Measurements from ENCODE around the gene SLC12A9. TPM values are rescaled to one million over a fixed set of nuclear protein-coding genes. Genes with fewer than 3 reads are reported as not detected.

The SLC12A9 gene
- total and polyA plus RNA-seq, 12 donors = 4.8 to 15.7 (median 7.3) TPM

- no peaks in the 10 kb centered on the region for H3K27me3 ChIP-seq
- DNase-seq = no peak
- H3K36me3 ChIP-seq = peaks cover 0 to 86% (median 6%) of the 10 kb centered on the region in 9 donors
- ATAC-seq = no peak
- no peak overlapping the region for H3K27ac ChIP-seq
- H3K4me1 ChIP-seq = peaks cover 0 to 16% (median 4%) of the 10 kb centered on the region in 9 donors
- no peak for TF ChIP-seq CTCF (IDR thresholded peaks at IDR 0.05)
- intact Hi-C loops (cut with DNase I) = loop anchor here in 4 of 10 donors (10.0 kb wide), 2 partner anchors 145 to 385 kb away; partner anchors contain the start of gene TSC22D4 (in 2 of the 4)
- H3K9me3 ChIP-seq = no peaks in the 10 kb centered on the region
- H3K4me3 ChIP-seq = no peak overlapping the region
- 88% methylated on average over 15 of the region's 15 CpGs for whole genome bisulfite sequencing, 2 donors
Observed at GRCh38 chr7:100859856-100860255, 7.3 kb downstream of the SLC12A9 start.

GRCh38 chr7:100860702-100861615, 8.4 kb downstream of the SLC12A9 start:
- ATAC-seq (no peak), DNase-seq (no peak)
- Histone ChIP-seq H3K27ac (no peak overlapping the region), H3K36me3 (peaks cover 0 to 85% (median 6%) of the 10 kb centered on the region in 9 donors), H3K27me3 (no peaks in the 10 kb centered on the region), H3K4me1 (peaks cover 0 to 16% (median 4%) of the 10 kb centered on the region in 9 donors), H3K4me3 (no peak overlapping the region), H3K9me3 (no peaks in the 10 kb centered on the region)
- TF ChIP-seq CTCF (IDR thresholded peaks at IDR 0.05) = no peak
- intact Hi-C loops (cut with DNase I) = loop anchor here in 1 of 10 donors (10.0 kb wide), 1 partner anchor 386 kb away; the partner anchor contains the start of gene TSC22D4
- WGBS, 2 donors = 94 to 97% methylated on average over 18 of the region's 18 CpGs

- WGBS, 2 donors = 96 to 97% methylated on average over 14 of the region's 14 CpGs
- no peak overlapping the region for H3K4me3 ChIP-seq
- H3K4me1 ChIP-seq = peaks cover 3 to 23% (median 9%) of the 10 kb centered on the region in 9 donors
- peaks cover 0 to 83% (median 6%) of the 10 kb centered on the region in 9 donors for H3K36me3 ChIP-seq
- DNase-seq = no peak
- no peaks in the 10 kb centered on the region for H3K27me3 ChIP-seq
- intact Hi-C loops (cut with DNase I) = loop anchor here in 1 of 10 donors (10.0 kb wide), 1 partner anchor 387 kb away; the partner anchor contains the start of gene TSC22D4
- TF ChIP-seq CTCF (IDR thresholded peaks at IDR 0.05) = no peak
- ATAC-seq = no peak
- H3K9me3 ChIP-seq = no peaks in the 10 kb centered on the region
- H3K27ac ChIP-seq = no peak overlapping the region
Observed at GRCh38 chr7:100861616-100861985, 9.1 kb downstream of the SLC12A9 start.

GRCh38 chr7:100863406-100863950, 11.0 kb downstream of the SLC12A9 start:
- Histone ChIP-seq H3K9me3 (no peaks in the 10 kb centered on the region), H3K4me3 (no peak overlapping the region), H3K27ac (no peak overlapping the region), H3K36me3 (peaks cover 0 to 66% (median 6%) of the 10 kb centered on the region in 9 donors), H3K27me3 (no peaks in the 10 kb centered on the region), H3K4me1 (peaks cover 7 to 41% (median 20%) of the 10 kb centered on the region in 9 donors)
- no peak for DNase-seq
- ATAC-seq = no peak
- intact Hi-C loops (cut with DNase I) = loop anchor here in 1 of 10 donors (10.0 kb wide), 1 partner anchor 389 kb away; the partner anchor contains the start of gene TSC22D4
- no peak for TF ChIP-seq CTCF (IDR thresholded peaks at IDR 0.05)
- WGBS, 2 donors = 35 to 44% methylated on average over 10 of the region's 10 CpGs

Data from heart right ventricle (tissue), 16 donors.